Measurements from ENCODE around the gene PRPSAP1. TPM values are rescaled to one million over a fixed set of nuclear protein-coding genes. Genes with fewer than 3 reads are reported as not detected.

The PRPSAP1 gene
- total and polyA plus RNA-seq, 7 donors = 34.7 to 70.3 (median 40.7) TPM

- Histone ChIP-seq H3K36me3 (peaks cover under 1 to 19% (median 9%) of the 10 kb centered on the region in 4 donors), H3K4me3 (no peak overlapping the region), H3K27ac (peak overlapping the region in 1 of 4 donors; percentile 20), H3K4me1 (peaks cover 0 to 37% (median 31%) of the 10 kb centered on the region in 4 donors), H3K9me3 (no peaks in the 10 kb centered on the region), H3K27me3 (no peaks in the 10 kb centered on the region)
- DNase-seq = no peak
- intact Hi-C loops (cut with DNase I) = no loop called here
- WGBS, 2 donors = 67 to 77% methylated on average over 21 of the region's 21 CpGs
- no peak for TF ChIP-seq POLR2A (IDR thresholded peaks at IDR 0.05)
- TF ChIP-seq POLR2AphosphoS5 (IDR thresholded peaks at IDR 0.05) = no peak
Observed at GRCh38 chr17:76274112-76274956, 79.4 kb downstream of the PRPSAP1 start.

- no peaks in the 10 kb centered on the region for H3K27me3 ChIP-seq
- no peaks in the 10 kb centered on the region for H3K9me3 ChIP-seq
- H3K4me3 ChIP-seq = no peak overlapping the region
- WGBS, 2 donors = 66 to 80% methylated on average over 26 of the region's 26 CpGs
- peak overlapping the region in 1 of 4 donors; percentile 20 for H3K27ac ChIP-seq
- peaks cover 6 to 24% (median 9%) of the 10 kb centered on the region in 4 donors for H3K36me3 ChIP-seq
- intact Hi-C loops (cut with DNase I) = no loop called here
- TF ChIP-seq CTCF (IDR thresholded peaks at IDR 0.05) = no peak
- TF ChIP-seq POLR2AphosphoS5 (IDR thresholded peaks at IDR 0.05) = no peak
- TF ChIP-seq EP300 (IDR thresholded peaks at IDR 0.05) = no peak
- TF ChIP-seq POLR2A (IDR thresholded peaks at IDR 0.05) = no peak
- H3K4me1 ChIP-seq = peaks cover 0 to 41% (median 35%) of the 10 kb centered on the region in 4 donors
- DNase-seq = no peak
Observed at GRCh38 chr17:76273445-76274111, 80.1 kb downstream of the PRPSAP1 start.

- 47 to 58% methylated on average over 19 of the region's 19 CpGs for WGBS, 2 donors
- intact Hi-C loops (cut with DNase I) = no loop called here
Observed at GRCh38 chr17:76272541-76273444, 80.9 kb downstream of the PRPSAP1 start.

GRCh38 chr17:76271669-76272540 is 81.8 kb downstream of the PRPSAP1 start:
- no peaks in the 10 kb centered on the region for H3K9me3 ChIP-seq
- intact Hi-C loops (cut with DNase I) = no loop called here
- peak overlapping the region; percentile 5 to 31 (median 28) for H3K4me3 ChIP-seq
- H3K27me3 ChIP-seq = no peaks in the 10 kb centered on the region
- peaks cover 0 to 58% (median 51%) of the 10 kb centered on the region in 4 donors for H3K4me1 ChIP-seq
- DNase-seq = no peak
- 4 to 7% methylated on average over 38 of the region's 38 CpGs for WGBS, 2 donors
- peak overlapping the region; percentile 15 to 32 (median 23) for H3K27ac ChIP-seq
- TF ChIP-seq EP300 (IDR thresholded peaks at IDR 0.05) (no peak), CTCF (IDR thresholded peaks at IDR 0.05) (no peak), POLR2A (IDR thresholded peaks at IDR 0.05) (no peak), POLR2AphosphoS5 (IDR thresholded peaks at IDR 0.05) (peak in 1 of 4 donors; percentile 23)
- H3K36me3 ChIP-seq = peaks cover 6 to 24% (median 9%) of the 10 kb centered on the region in 4 donors

More at GRCh38 chr17:76272541-76273444, 80.9 kb downstream of the PRPSAP1 start:
- Histone ChIP-seq H3K27me3 (no peaks in the 10 kb centered on the region), H3K27ac (peak overlapping the region; percentile 15 to 32 (median 23)), H3K4me1 (peaks cover 0 to 49% (median 43%) of the 10 kb centered on the region in 4 donors), H3K9me3 (no peaks in the 10 kb centered on the region), H3K4me3 (peak overlapping the region in 1 of 4 donors; percentile 29), H3K36me3 (peaks cover 6 to 24% (median 9%) of the 10 kb centered on the region in 4 donors)
- DNase-seq = no peak
- TF ChIP-seq POLR2AphosphoS5 (IDR thresholded peaks at IDR 0.05) (no peak), CTCF (IDR thresholded peaks at IDR 0.05) (no peak), POLR2A (IDR thresholded peaks at IDR 0.05) (no peak), EP300 (IDR thresholded peaks at IDR 0.05) (no peak)

Measured in sigmoid colon (tissue), 7 donors.